Measurements from ENCODE around the gene UTP4.

The UTP4 gene

DNA sequence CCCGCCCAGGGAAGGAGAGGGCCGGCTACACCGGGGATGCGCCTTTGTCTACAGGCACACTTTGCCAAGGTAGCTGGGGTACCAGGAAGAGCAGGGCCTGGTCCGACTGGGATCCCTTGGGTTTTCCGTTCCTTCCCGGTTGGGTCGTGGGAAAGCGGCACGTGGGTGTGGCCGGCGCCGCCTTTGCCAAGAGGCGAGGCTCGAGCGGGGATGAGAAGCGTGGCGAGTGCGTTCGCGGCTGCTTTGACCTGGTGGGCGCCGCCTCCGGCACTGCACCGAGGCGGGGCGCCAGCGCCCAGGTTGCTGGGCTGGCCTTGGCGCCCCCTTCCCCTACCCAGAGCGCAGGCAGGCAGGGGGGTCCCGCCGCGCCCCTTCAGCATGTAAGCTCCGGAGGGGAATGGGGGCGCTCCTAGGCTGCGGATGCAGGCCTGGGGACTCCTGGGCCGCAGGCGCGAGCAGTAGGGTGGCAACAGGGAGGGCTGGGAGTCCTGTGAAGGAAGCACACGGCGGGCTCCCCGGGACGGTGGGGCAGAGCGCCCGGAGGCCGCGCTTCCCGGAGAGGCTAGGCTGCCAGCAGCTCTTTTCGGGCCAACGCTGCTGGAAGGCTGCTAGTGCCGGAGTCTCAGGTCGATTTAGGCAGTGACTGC, 25.0 kb upstream of the UTP4 start:
- peak overlapping the region; percentile 46 for H3K4me3 ChIP-seq (ENCODE audit: low read depth, low read length)
- peaks cover 5% of the 10 kb centered on the region for H3K4me1 ChIP-seq
- no peak overlapping the region for H3K9ac ChIP-seq
- H3K27me3 ChIP-seq (ENCODE audit: control insufficient read depth, insufficient read depth, low read length) = no peaks in the 10 kb centered on the region
- no peak overlapping the region for H3K27ac ChIP-seq
- no peaks in the 10 kb centered on the region for H3K36me3 ChIP-seq (ENCODE audit: control insufficient read depth, insufficient read depth, low read length)
- H2AFZ ChIP-seq = no peak overlapping the region
- peak overlapping the region; percentile 78 for H3K4me2 ChIP-seq (ENCODE audit: low read length)
- no peaks in the 10 kb centered on the region for H3K9me3 ChIP-seq (ENCODE audit: control insufficient read depth, low read length)
- no peaks in the 10 kb centered on the region for H3K79me2 ChIP-seq
- TF ChIP-seq, protein P1, sequence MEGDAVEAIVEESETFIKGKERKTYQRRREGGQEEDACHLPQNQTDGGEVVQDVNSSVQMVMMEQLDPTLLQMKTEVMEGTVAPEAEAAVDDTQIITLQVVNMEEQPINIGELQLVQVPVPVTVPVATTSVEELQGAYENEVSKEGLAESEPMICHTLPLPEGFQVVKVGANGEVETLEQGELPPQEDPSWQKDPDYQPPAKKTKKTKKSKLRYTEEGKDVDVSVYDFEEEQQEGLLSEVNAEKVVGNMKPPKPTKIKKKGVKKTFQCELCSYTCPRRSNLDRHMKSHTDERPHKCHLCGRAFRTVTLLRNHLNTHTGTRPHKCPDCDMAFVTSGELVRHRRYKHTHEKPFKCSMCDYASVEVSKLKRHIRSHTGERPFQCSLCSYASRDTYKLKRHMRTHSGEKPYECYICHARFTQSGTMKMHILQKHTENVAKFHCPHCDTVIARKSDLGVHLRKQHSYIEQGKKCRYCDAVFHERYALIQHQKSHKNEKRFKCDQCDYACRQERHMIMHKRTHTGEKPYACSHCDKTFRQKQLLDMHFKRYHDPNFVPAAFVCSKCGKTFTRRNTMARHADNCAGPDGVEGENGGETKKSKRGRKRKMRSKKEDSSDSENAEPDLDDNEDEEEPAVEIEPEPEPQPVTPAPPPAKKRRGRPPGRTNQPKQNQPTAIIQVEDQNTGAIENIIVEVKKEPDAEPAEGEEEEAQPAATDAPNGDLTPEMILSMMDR (IDR thresholded peaks at IDR 0.05) = no peak

- Histone ChIP-seq H3K36me3 (ENCODE audit: control insufficient read depth, insufficient read depth, low read length) (no peaks in the 10 kb centered on the region), H3K27ac (no peak overlapping the region), H3K27me3 (ENCODE audit: control insufficient read depth, insufficient read depth, low read length) (no peaks in the 10 kb centered on the region), H3K79me2 (peaks cover 2% of the 10 kb centered on the region), H3K9ac (no peak overlapping the region), H3K4me2 (ENCODE audit: low read length) (no peak overlapping the region), H3K4me1 (peaks cover 5% of the 10 kb centered on the region), H3K4me3 (ENCODE audit: low read depth, low read length) (no peak overlapping the region), H2AFZ (no peak overlapping the region), H3K9me3 (ENCODE audit: control insufficient read depth, low read length) (no peaks in the 10 kb centered on the region)
- TF ChIP-seq, protein P1 (IDR thresholded peaks at IDR 0.05) = no peak
These were observed 24.2 kb upstream of the UTP4 start for GRCh38 chr16:69108064-69108904.

GRCh38 chr16:69108905-69109252, 23.6 kb upstream of the UTP4 start:
- no peak overlapping the region for H2AFZ ChIP-seq
- no peak overlapping the region for H3K27ac ChIP-seq
- peaks cover 5% of the 10 kb centered on the region for H3K4me1 ChIP-seq
- no peaks in the 10 kb centered on the region for H3K27me3 ChIP-seq (ENCODE audit: control insufficient read depth, insufficient read depth, low read length)
- no peaks in the 10 kb centered on the region for H3K36me3 ChIP-seq (ENCODE audit: control insufficient read depth, insufficient read depth, low read length)
- no peak overlapping the region for H3K4me3 ChIP-seq (ENCODE audit: low read depth, low read length)
- TF ChIP-seq, protein P1 (IDR thresholded peaks at IDR 0.05) = no peak
- H3K4me2 ChIP-seq (ENCODE audit: low read length) = no peak overlapping the region
- H3K9ac ChIP-seq = no peak overlapping the region
- H3K9me3 ChIP-seq (ENCODE audit: control insufficient read depth, low read length) = no peaks in the 10 kb centered on the region
- peaks cover 2% of the 10 kb centered on the region for H3K79me2 ChIP-seq

GRCh38 chr16:69109486-69110270, 22.8 kb upstream of the UTP4 start:
- Histone ChIP-seq H3K4me2 (ENCODE audit: low read length) (no peak overlapping the region), H3K27ac (no peak overlapping the region), H3K79me2 (peaks cover 4% of the 10 kb centered on the region), H3K36me3 (ENCODE audit: control insufficient read depth, insufficient read depth, low read length) (no peaks in the 10 kb centered on the region), H3K4me1 (peaks cover 5% of the 10 kb centered on the region), H3K9ac (no peak overlapping the region), H3K9me3 (ENCODE audit: control insufficient read depth, low read length) (no peaks in the 10 kb centered on the region), H2AFZ (no peak overlapping the region), H3K4me3 (ENCODE audit: low read depth, low read length) (no peak overlapping the region), H3K27me3 (ENCODE audit: control insufficient read depth, insufficient read depth, low read length) (no peaks in the 10 kb centered on the region)
- TF ChIP-seq, protein P1 (IDR thresholded peaks at IDR 0.05) = no peak
